HG03139 (cell line): ENCODE measurements around the gene NPAS2.

ENCODE experiments used
- ATAC-seq: cut with Tn5 transposase; IDR thresholded peaks from one replicate; pipeline ENCODE4 v1.9.1; 2021; ENCODE audit not compliant: unreplicated experiment

Gene NPAS2

DNA sequence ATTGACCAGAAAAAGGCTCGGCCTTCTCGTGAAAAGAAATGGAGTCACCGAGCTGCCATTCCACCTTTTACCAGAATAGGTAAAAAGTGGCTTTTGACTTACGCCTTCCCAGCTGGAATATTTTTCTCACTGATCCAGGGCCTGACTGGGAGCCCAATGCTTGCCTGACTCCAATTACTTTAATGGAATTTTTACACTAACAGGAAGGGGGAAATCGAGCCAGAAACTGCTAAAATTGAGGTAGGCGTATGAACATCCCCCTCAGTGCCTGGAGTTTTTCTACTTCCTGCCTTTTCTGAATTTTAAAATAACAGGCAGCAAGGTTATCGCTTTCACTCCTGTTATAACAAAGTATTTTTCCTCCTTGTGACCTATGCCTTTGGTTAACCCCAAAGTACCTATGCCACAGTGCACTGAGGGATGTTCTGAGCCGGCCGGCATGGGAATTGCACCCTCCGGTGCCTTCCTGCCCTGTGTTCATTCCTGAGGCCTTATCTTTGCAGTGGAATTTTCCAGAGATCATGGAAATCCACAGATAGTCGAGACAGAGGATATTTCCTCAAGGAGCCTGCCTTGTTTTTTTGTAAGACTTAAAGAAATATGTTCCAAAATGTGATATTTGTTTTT is 163.9 kb downstream of the NPAS2 start:
- ATAC-seq, result no peak

DNA sequence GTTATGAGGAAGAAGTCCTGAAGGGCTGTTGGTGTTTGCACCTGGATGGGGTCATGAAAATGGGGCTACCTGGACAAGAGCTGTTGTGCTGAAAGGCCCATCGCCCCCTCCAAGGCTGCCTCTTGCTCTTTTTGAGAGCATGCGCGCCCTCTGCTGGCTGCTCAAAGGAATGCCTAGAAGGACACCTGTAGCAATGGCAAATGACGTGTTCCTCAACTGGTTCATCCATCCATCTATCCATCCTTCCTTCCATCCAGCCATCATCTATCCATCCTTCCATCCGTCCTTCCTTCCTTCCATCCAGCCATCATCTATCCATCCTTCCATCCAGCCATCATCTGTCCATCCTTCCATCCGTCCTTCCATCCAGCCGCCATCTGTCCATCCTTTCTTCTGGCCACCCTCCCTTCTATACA is 165.0 kb downstream of the NPAS2 start:
- no peak for ATAC-seq

- no peak for ATAC-seq
These were observed 166.2 kb downstream of the NPAS2 start for GRCh38 chr2:100986157-100986556.

DNA sequence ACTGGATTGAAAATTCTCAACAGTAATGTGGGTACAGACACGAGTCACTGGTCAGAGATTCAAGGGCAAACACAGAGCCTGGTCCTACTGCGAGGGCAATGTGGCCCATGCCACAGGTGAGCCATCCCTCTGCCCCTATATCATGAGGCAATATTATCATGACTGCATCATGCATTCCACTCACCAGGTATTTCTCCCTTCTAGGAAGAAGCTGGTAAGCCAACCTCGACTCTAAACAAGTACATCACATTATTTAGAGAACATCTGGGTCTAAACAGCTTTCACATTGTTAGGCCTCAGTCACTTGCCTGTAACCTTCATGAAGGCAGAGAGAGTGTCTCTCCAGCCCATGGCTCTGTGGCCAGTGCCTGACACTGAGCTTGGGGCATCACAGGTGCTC is 167.6 kb downstream of the NPAS2 start:
- ATAC-seq, result no peak

- no peak for ATAC-seq
These were observed 168.0 kb downstream of the NPAS2 start for GRCh38 chr2:100987974-100988373.

DNA sequence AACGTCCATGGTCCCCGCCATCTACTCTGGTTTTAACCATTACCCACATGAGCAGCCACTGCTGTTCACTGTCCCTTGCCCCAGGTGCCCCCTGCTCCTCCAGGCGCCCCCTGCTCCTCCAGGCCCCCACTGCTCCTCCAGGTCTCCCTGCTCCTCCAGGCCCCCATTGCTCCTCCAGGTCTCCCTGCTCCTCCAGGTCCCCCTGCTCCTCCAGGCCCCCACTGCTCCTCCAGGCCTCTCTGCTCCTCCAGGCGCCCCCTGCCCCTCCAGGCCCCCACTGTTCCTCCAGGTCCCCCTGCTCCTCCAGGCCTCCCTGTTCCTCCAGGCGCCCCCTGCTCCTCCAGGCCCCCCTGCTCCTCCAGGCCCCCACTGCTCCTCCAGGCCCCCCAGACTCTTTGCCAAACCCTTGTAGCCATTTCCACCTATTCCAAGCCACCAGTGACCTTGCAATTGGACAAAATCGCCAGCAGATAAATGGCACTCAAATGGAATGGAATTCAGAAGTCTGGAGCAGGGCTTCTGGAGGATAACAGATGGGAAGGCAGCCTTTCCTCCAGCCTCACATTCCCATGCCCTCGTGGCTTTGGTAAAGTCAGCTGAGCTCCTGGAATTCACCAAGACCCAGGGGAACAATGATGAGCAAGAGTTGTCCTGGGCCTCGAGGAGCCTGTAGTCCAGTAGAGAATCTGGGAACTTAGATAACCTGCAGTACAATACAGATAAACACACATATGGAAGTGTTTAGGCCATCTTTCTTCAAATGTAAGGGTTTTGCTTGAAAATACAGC is 168.9 kb downstream of the NPAS2 start:
- no peak for ATAC-seq

DNA sequence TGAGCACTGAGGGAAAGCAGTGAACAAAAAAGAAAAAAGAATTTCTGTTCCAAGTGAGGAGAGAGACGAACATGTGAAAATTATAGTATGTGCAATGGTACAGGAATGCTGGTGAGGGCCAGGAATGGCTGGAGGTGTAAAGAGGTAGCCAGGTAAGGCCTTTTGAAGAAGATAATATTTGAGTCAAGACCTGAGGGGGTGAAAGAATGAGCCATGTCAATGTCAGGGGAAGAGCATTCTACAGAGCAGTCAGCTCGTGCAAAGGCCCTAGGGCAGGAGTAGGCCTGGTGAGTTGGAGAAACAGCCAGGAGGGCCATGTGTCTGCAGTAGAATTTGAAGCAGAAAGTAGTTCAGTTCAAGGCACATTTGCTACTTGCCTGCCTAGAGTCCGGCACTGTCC is 169.7 kb downstream of the NPAS2 start:
- no peak for ATAC-seq

DNA sequence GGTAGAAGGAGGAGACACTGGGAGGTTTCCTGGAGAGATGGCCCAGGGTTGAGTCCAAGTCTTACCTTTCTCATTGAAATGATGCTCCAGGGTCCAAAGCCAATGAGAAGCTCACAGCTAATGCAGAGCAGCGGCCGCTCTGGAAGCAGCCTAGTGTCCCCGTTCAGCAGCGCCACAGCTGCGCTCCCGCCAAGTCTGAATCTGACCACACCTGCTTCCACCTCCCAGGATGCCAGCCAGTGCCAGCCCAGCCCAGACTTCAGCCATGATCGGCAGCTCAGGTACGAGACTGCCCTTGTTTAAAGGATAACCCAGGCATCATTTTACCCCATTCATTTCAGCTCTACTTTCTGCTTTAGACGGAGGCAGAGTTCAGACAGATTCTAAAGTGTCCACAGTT is 170.2 kb downstream of the NPAS2 start:
- ATAC-seq, result no peak

DNA sequence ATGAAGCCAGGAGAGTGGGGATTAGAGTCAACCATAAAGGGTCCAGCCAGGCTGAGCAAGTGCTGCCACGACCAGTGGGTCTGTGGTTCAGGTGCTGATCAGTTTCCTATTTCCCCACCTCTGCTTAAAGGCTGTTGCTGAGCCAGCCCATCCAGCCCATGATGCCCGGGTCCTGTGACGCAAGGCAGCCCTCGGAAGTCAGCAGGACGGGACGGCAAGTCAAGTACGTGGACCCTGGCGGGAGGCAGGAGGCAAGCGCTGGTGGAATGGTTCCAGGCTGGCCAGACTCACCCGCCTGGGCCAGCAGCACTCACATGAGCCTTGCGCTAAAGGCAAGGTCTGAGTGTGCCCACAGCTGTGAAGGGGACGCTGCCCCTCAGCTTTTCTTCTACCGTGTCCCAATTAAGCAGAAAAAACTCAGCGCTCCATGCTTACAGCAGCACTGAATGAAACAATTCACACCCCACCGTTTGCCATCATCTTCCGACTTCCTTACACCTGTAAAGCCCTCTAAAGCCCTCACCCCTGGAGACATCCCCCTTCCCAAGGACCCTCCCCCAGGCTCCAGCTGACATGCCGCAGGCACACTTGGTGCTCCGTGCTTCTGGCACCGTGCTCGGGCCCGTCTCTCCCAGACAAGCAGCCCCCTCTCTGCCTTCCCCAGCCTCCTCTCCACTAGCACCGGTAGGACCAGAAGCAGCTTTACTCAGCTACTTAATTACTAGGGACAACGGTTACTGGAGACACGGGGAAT is 170.9 kb downstream of the NPAS2 start:
- ATAC-seq, result no peak

DNA sequence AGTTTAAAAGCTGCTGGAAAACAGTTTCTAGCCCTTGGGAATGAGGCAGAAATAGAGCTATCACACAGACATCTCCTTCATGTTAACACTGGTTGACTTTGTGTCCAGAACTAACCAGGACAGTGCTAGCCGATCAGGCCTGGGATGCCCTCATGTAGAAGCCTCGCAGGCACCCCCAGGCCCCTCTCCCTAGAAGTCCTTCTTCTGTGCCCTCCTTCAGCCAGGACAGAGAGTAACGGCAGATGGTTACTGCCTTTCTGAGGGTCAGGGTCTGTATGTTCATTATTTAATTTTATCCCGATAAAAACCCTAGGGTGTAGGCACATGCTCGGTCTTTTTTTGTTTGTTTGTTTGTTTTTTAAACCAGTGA is 171.4 kb downstream of the NPAS2 start:
- ATAC-seq, result no peak

GRCh38 chr2:100992262-100992661 is 172.3 kb downstream of the NPAS2 start:
- ATAC-seq, result no peak

GRCh38 chr2:100993294-100993693 is 173.4 kb downstream of the NPAS2 start:
- ATAC-seq, result no peak

DNA sequence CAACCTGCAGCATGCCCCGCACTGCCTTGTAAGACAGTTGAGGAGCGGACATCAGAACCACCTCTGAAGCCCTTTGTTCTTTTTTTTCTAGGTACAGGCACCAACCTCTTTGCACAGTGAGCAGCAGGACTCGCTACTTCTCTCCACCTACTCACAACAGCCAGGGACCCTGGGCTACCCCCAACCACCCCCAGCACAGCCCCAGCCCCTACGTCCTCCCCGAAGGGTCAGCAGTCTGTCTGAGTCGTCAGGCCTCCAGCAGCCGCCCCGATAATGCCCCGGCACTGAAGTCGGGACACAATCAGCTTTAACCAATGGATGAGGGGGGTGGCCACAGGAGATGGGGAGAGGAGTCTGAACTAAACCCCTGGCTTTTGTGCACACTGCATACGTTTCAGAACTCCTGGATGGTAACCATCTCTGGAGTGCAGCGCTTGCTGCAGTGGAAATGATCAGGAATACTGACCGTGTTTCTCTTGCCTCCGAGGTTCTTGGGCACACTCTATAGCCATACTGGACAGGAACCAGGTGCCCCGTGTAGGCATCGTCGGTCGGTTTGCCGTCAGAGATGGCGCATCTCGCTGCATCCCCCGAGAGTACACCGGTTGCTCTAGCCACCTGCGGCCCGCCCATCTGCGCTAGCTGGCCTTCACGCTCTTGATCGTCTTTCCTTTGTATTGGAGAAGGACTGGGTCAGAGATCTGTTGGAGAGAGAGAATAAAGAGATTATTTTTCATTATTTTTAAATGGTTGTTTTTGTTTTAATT is 175.6 kb downstream of the NPAS2 start:
- ATAC-seq, result no peak

DNA sequence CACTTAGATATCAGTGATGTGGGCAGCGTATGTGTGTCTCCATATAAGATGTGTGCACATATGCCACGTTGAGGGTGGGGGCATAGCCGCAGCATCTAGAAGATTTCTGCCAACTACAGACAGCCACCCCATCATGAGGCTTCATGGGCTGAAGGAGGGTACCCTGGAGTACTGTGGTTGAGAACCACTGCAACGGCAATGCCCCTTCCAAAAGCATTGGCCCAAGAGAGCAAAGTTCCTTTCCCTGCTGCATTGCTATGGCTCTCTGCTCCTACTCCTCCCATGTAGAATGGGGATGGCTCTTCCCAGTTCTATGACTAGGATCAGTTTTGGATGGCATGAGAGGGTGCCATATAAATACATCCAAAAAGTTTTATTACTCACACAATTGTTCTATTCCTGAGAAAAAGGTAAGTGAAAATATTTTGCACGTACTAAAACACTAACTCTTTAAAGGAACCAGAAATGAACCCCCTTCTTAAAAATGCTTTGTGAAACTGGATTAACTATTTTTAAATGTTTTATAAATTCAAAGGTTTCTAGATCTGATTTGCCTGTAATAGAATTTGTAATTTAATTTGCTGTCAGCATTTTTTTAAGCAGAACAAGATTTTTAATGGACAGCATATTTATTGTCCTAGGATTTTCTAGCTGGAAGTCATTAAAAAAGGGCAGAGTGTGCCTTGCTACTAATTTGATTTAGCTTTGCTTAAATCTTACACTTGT is 177.7 kb downstream of the NPAS2 start:
- ATAC-seq, result no peak

DNA sequence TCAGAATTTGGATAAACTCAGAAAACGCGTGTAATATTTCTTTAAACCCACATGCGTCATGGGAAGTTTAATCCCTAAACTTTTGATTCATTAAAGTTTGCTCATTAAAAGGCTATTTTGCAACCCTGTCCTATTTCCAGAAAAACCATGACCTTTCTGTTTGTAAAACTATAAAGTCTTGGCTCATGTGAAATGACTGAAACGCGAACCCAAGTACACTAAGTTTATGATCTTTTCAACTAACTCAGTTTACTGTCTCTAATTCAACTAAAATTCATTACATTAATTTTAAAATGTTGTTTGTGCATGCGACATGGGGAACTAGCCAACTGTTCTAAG is 178.3 kb downstream of the NPAS2 start:
- no peak for ATAC-seq

- no peak for ATAC-seq
These were observed 180.1 kb downstream of the NPAS2 start for GRCh38 chr2:100999995-101000394.

DNA sequence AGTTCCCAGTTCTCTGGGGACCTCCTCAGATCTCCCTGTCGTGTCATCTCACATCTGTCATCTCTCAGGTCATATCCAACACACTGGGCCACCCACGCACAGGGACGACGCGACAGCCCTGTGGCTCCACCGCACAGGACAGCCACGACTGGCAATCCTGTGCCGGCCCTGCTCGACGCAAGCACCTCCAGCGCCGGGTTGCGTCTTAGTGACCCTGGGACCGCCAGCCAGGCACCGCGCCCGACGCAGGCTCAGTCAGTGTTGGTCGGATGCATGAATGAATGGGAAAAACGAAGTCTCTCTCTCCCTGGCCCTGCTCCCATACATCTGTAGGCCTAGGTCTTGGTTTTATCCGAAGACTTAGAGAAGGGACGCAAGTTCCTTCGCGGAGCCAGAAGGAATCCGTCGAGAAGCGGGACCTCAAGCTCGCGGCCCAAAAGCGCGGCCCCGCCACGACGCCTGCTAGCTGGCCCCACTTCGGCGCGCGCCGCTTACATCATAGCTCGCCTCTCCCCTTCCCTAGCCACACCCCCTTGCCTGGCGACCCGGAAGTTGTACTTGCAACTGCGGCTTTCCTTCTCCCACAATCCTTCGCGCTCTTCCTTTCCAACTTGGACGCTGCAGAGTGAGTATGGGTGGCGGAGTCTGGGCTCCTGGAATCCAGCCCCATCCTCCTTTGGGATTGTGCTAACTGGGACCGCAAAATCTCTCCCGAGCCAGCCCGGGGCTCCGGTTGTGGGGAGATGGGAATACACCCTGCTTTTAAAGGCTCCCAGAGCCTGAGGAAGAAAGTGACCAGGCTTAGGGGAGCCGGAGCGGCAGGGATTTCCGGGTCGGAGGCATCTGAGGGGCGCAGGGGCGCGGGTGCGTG is 182.0 kb downstream of the NPAS2 start, which contains the start of gene RPL31:
TSS of gene RPL31 (plus strand) at position 599 of the 871 bp plus-strand sequence. CDS start 413 bp downstream, outside the sequence.
- ATAC-seq, result peak; percentile 94

DNA sequence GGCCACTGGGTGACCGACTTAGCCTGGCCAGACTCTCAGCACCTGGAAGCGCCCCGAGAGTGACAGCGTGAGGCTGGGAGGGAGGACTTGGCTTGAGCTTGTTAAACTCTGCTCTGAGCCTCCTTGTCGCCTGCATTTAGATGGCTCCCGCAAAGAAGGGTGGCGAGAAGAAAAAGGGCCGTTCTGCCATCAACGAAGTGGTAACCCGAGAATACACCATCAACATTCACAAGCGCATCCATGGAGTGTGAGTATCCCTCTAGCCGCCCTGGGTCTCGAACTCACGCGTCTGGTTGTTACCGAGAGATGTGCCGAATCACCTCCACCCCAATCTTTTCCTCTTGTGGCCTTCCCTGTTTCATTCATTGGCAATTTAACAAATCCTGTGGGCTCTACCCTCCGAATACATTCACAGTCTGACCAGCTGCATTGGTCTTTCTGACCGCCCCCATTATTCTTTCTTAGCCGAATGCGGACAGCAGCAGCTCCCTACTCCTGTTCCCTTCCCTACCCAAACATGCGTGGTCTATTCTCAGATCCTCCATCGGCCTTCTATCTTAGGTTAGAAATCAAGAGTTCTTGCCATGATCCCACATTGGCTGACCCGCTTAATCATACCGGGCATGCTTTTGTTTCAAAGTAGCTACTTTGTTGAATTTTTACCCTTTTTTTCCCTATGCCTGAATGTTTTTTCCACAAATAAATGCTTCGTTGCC is 182.8 kb downstream of the NPAS2 start:
- ATAC-seq, result no peak

DNA sequence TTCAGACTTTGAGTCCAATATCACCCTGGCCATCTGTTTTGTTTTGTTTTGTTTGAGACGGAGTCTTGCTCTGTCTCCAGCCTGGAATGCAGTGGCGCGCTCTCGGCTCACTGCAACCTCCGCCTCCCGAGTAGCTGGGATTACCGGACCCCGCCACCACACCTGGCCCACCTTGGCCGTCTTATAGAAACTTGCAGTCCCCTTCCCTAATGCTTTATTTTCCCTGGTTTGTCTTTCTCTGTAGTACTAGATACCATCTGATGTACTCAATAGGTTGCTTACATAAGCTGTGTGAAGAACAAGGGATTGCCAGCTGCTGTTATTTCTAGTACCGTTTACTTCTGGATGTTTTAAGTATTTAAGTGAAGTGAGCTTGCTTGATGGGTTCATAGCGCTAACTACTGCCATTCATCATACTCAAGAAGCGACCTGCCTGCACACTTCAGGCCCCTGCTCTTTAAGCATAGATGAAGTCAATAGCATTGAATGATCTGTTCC is 183.4 kb downstream of the NPAS2 start:
- no peak for ATAC-seq
